Measurements from ENCODE around the gene TDP2. TPM values are rescaled to one million over a fixed set of nuclear protein-coding genes. Genes with fewer than 3 reads are reported as not detected.

The TDP2 gene
- total and polyA plus RNA-seq, 2 donors (not counting 3 experiments of a cell fraction or from before 2014, with no cell fraction given): 13.7 to 39.2 TPM

DNA sequence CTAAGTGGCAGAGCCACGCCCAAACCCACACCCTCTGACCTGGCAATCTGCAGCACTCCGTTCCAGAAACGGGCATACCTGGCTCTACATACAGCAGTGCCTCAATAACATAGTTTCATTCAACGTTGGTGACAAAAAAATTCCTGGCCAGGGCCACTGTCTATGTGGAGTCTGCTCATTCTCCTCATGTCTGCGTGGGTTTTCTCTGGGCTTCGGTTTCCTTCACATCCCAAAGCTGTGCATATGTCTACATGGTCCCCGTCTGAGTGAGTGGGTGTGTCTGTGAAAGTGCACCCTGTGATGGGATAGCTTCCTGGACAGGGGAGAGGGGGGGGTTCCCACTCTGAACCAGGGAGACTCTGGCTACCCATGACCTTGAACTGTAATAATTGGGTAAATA is 22.8 kb downstream of the TDP2 start:
- Histone ChIP-seq H4K20me1 (replicated peaks; ENCODE audit: control insufficient read depth, extremely low read depth, insufficient read depth, low read length) (no peaks in the 10 kb centered on the region), H3K27me3 (ENCODE audit: control insufficient read depth in 2 of 2, insufficient read depth in 2 of 2, low read length in 2 of 2) (peaks cover 3 to 13% of the 10 kb centered on the region in 2 experiments), H3K27ac (ENCODE audit: insufficient read depth, low read depth, low read length) (no peak overlapping the region), H3K36me3 (ENCODE audit: control insufficient read depth in 2 of 2, extremely low read depth in 1 of 2, insufficient read depth in 2 of 2, low read length in 2 of 2) (no peaks in the 10 kb centered on the region), H3K4me1 (ENCODE audit: control insufficient read depth, extremely low read depth, insufficient read depth, low read length) (peaks cover 9% of the 10 kb centered on the region), H3K79me2 (ENCODE audit: control insufficient read depth, insufficient read depth, low read length) (no peaks in the 10 kb centered on the region), H3K4me2 (ENCODE audit: insufficient read depth, low read length) (no peak overlapping the region), H3K9me1 (replicated peaks; ENCODE audit: control insufficient read depth, extremely low read depth, insufficient read depth, low read length) (no peaks in the 10 kb centered on the region), H3K9me3 (replicated peaks; ENCODE audit: control insufficient read depth, insufficient read depth, low read length) (no peaks in the 10 kb centered on the region), H2AFZ (ENCODE audit: low read depth, low read length) (no peak overlapping the region), H3K4me3 (replicated peaks in 1 of 3; ENCODE audit: insufficient read depth in 1 of 3, low read depth in 1 of 3, low read length in 3 of 3) (no peak overlapping the region), H3K9ac (replicated peaks; ENCODE audit: extremely low read depth, insufficient read depth, low read length) (no peak overlapping the region)
- BruUV-seq (replicated peaks): no TSS peak
- TF ChIP-seq, protein P1, sequence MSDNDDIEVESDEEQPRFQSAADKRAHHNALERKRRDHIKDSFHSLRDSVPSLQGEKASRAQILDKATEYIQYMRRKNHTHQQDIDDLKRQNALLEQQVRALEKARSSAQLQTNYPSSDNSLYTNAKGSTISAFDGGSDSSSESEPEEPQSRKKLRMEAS (IDR thresholded peaks at IDR 0.05; ENCODE audit: insufficient read depth, insufficient read length): no peak
- TF ChIP-seq GATA2 (IDR thresholded peaks at IDR 0.05; ENCODE audit: insufficient read depth, insufficient read length, low read depth, low read length) (no peak), POLR2AphosphoS5 (IDR thresholded peaks at IDR 0.05; ENCODE audit: insufficient read depth, low read depth, low read length) (no peak), EZH2 (IDR thresholded peaks at IDR 0.05; ENCODE audit: borderline replicate concordance, low read depth, low read length, severe bottlenecking) (no peak), FOS (IDR thresholded peaks at IDR 0.05; ENCODE audit: borderline replicate concordance, insufficient read depth, low read length) (no peak), POLR2A (IDR thresholded peaks at IDR 0.05; ENCODE audit: low read depth, low read length) (no peak), MYC (IDR thresholded peaks at IDR 0.05; ENCODE audit: low read depth, low read length) (no peak), JUN (IDR thresholded peaks at IDR 0.05; ENCODE audit: borderline replicate concordance, insufficient read depth, insufficient read length, low read depth) (no peak)
- TF ChIP-seq, protein P2, sequence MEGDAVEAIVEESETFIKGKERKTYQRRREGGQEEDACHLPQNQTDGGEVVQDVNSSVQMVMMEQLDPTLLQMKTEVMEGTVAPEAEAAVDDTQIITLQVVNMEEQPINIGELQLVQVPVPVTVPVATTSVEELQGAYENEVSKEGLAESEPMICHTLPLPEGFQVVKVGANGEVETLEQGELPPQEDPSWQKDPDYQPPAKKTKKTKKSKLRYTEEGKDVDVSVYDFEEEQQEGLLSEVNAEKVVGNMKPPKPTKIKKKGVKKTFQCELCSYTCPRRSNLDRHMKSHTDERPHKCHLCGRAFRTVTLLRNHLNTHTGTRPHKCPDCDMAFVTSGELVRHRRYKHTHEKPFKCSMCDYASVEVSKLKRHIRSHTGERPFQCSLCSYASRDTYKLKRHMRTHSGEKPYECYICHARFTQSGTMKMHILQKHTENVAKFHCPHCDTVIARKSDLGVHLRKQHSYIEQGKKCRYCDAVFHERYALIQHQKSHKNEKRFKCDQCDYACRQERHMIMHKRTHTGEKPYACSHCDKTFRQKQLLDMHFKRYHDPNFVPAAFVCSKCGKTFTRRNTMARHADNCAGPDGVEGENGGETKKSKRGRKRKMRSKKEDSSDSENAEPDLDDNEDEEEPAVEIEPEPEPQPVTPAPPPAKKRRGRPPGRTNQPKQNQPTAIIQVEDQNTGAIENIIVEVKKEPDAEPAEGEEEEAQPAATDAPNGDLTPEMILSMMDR (IDR thresholded peaks at IDR 0.05; ENCODE audit: extremely low read depth in 1 of 2, insufficient read depth in 1 of 2, low read depth in 1 of 2, low read length in 2 of 2): no peak
- dilution Hi-C loops (cut with MboI; ENCODE audit: extremely low pct_ligation_motif_present, low sequenced_read_pairs) (no loop called here), intact Hi-C loops (cut with micrococcal nuclease) (no loop called here)
- CTCF ChIA-PET: no interaction called here
- FAIRE-seq: no peak
- no peak for DNase-seq (ENCODE audit: low read depth, low spot score)
- POLR2A ChIA-PET: no interaction called here
